HEK293T (cell line): ENCODE results near the gene MRPL23.

Experiments used
- CTCF ChIA-PET: fragments of 350-600 bp; formaldehyde crosslinking; extraction: SDS; loops from one replicate; lab custom pipeline; 2021; ENCODE audit warnings: antibody characterized with exemption, inconsistent platforms; lab: Yijun Ruan, JAX
- POLR2A ChIA-PET: fragments of 350-600 bp; formaldehyde crosslinking; extraction: SDS; loops from one replicate; lab custom pipeline; 2020; ENCODE audit warnings: antibody characterized with exemption, inconsistent platforms; lab: Yijun Ruan, JAX
- DNase-seq: peaks from one replicate; pipeline ENCODE4 v3.0.0; 2012; ENCODE audit warnings: mixed read lengths; ENCODE audit errors: extremely low spot score
- ARNT ChIP-seq: fragments of 450-650 bp; IDR thresholded peaks from 2 replicates; pipeline ENCODE4 v1.6.1; 2017; ENCODE audit warnings: mild to moderate bottlenecking
- BHLHE40 ChIP-seq: fragments of 450-650 bp; IDR thresholded peaks from 2 replicates; pipeline ENCODE4 v1.6.1; 2016; ENCODE audit warnings: mild to moderate bottlenecking, moderate library complexity, borderline replicate concordance
- CTBP1 ChIP-seq: fragments of 450-650 bp; IDR thresholded peaks from 2 replicates; pipeline ENCODE4 v1.6.1; 2016; ENCODE audit warnings: borderline replicate concordance
- ELF4 ChIP-seq: fragments of 450-650 bp; IDR thresholded peaks from 2 replicates; pipeline ENCODE4 v1.6.1; 2017; ENCODE audit warnings: antibody characterized with exemption
- FOXA1 ChIP-seq: fragments of 450-650 bp; IDR thresholded peaks from 2 replicates; pipeline ENCODE4 v1.6.1; 2016; ENCODE audit warnings: mild to moderate bottlenecking
- FOXK2 ChIP-seq: fragments of 450-650 bp; IDR thresholded peaks from 2 replicates; pipeline ENCODE4 v1.6.1; 2016; ENCODE audit warnings: mild to moderate bottlenecking
- FOXM1 ChIP-seq: fragments of 450-650 bp; IDR thresholded peaks from 2 replicates; pipeline ENCODE4 v1.6.1; 2017; ENCODE audit warnings: mild to moderate bottlenecking, borderline replicate concordance
- HDGF ChIP-seq: fragments of 450-650 bp; IDR thresholded peaks from 2 replicates; pipeline ENCODE4 v1.6.1; 2017; ENCODE audit warnings: antibody characterized with exemption, borderline replicate concordance
- L3MBTL2 ChIP-seq: fragments of 450-650 bp; conservative IDR thresholded peaks from 2 replicates; pipeline ENCODE4 v1.6.1; 2016; ENCODE audit warnings: mild to moderate bottlenecking
- LEF1 ChIP-seq: fragments of 450-650 bp; IDR thresholded peaks from 2 replicates; pipeline ENCODE4 v1.6.1; 2017; ENCODE audit warnings: mild to moderate bottlenecking, borderline replicate concordance
- NFRKB ChIP-seq: fragments of 450-650 bp; IDR thresholded peaks from 2 replicates; pipeline ENCODE4 v1.6.1; 2016; ENCODE audit warnings: mild to moderate bottlenecking, moderate library complexity
- SP1 ChIP-seq: fragments of 450-650 bp; IDR thresholded peaks from 2 replicates; pipeline ENCODE4 v1.6.1; 2017
- SUZ12 ChIP-seq: fragments of 450-650 bp; IDR thresholded peaks from 2 replicates; pipeline ENCODE4 v1.6.1; 2016; ENCODE audit warnings: mild to moderate bottlenecking
- TARDBP ChIP-seq: fragments of 450-650 bp; IDR thresholded peaks from 2 replicates; pipeline ENCODE4 v1.6.1; 2016
- ZNF384 ChIP-seq: fragments of 450-650 bp; IDR thresholded peaks from 2 replicates; pipeline ENCODE4 v1.6.1; 2016
- TF ChIP-seq, protein P1 (sequence below): fragments of 450-650 bp; IDR thresholded peaks from 2 replicates; pipeline ENCODE4 v1.6.1; 2016

The MRPL23 gene

DNA sequence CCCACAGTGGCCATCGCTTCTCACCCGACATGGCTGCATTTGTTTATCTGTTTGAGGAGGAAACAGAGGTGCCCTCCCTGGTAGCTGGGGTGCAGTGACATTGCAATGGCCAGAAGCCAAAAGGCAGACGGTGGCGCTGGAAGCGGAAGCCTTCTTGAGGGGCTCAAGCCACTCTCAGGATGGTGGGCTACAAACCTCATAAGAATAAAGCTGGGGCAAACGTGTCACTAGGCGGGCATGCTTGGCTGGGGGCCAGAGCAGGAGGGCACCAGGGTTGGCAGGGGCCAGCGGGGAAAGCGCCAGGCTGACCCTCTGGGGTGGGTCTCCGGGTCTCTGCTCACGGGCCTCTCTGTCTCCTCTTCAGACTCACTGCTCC, 15.0 kb upstream of the MRPL23 start:
- DNase-seq: no peak
- TF ChIP-seq, protein P1, sequence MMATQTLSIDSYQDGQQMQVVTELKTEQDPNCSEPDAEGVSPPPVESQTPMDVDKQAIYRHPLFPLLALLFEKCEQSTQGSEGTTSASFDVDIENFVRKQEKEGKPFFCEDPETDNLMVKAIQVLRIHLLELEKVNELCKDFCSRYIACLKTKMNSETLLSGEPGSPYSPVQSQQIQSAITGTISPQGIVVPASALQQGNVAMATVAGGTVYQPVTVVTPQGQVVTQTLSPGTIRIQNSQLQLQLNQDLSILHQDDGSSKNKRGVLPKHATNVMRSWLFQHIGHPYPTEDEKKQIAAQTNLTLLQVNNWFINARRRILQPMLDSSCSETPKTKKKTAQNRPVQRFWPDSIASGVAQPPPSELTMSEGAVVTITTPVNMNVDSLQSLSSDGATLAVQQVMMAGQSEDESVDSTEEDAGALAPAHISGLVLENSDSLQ: no peak
- TF ChIP-seq HDGF (no peak), ELF4 (no peak), L3MBTL2 (no peak), ARNT (no peak), LEF1 (no peak), FOXM1 (no peak), SUZ12 (no peak), SP1 (no peak), BHLHE40 (no peak), CTBP1 (no peak), NFRKB (no peak), FOXA1 (no peak), TARDBP (no peak), ZNF384 (no peak), FOXK2 (no peak)
- CTCF ChIA-PET: no interaction called here
- POLR2A ChIA-PET: no interaction called here

DNA sequence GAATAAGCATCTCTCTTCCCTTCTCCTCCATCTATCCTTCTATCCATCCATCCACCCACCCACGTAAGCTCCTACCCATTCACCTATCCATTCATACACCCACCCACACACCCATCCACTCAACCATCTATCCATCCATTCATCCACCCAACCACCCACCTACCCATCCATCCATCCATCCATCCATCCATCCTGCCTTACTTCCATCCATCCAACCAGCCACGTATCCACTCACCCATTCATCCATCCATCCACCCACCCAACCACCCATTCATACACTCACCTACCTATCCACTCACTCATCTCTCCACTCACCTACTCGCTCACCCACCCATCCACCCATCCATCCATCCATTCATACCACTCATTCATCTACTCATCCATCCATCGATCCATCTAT, 14.5 kb upstream of the MRPL23 start:
- TF ChIP-seq FOXM1: no peak
- no peak for TF ChIP-seq L3MBTL2
- TF ChIP-seq NFRKB: no peak
- TF ChIP-seq CTBP1: no peak
- no peak for TF ChIP-seq FOXA1
- no peak for TF ChIP-seq SP1
- no peak for TF ChIP-seq ARNT
- TF ChIP-seq ZNF384: no peak
- no peak for TF ChIP-seq ELF4
- TF ChIP-seq LEF1: no peak
- TF ChIP-seq SUZ12: no peak
- TF ChIP-seq TARDBP: no peak
- no peak for DNase-seq
- CTCF ChIA-PET: no interaction called here
- POLR2A ChIA-PET: no interaction called here

DNA sequence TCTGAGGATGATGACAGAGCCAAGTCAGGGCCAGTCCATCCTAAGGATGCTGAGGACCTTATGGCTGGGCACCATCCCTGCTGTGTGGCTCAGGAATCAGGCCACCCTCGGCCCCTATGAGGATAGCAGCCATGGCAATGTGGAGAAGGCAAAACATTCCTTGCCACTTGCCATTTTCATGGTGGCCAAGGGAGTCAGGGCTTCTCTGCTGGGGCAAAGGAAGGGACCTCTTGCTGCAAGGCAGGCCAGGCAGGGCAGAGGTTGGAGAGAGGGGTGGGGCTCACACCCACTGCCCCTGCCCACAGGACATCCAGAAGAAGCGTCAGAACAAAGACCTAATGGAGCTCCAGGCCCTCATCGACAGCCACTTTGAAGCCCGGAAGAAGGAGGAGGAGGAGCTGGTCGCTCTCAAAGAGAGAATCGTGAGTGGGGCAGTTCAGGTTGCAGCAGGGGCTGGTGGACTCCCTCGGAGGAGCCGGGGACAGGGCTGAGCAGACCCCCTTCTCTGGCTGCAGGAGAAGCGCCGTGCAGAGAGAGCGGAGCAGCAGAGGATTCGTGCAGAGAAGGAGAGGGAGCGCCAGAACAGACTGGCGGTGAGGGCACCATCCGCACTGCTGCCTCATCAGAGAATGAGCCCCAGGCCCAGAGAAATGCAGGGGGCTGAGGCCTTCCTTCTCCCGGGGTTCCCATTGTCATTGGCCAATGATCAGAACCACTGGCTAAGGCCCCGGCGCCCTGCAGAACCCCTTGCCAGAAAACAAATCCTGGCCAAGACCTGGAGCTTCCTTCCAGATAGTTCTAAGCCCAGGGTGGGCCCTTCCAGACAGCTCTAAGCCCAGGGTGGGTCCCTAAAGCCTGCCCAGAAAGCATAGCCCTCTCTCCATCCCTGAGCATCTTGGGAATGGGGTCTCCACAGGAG, 13.5 kb upstream of the MRPL23 start:
- no peak for DNase-seq
- POLR2A ChIA-PET: no interaction called here
- TF ChIP-seq HDGF: no peak
- no peak for TF ChIP-seq ARNT
- TF ChIP-seq SUZ12: no peak
- TF ChIP-seq L3MBTL2: no peak
- no peak for TF ChIP-seq LEF1
- TF ChIP-seq TARDBP: no peak
- no peak for TF ChIP-seq CTBP1
- no peak for TF ChIP-seq NFRKB
- TF ChIP-seq FOXK2: no peak
- TF ChIP-seq BHLHE40: no peak
- TF ChIP-seq SP1: no peak
- no peak for TF ChIP-seq ELF4
- CTCF ChIA-PET: no interaction called here

DNA sequence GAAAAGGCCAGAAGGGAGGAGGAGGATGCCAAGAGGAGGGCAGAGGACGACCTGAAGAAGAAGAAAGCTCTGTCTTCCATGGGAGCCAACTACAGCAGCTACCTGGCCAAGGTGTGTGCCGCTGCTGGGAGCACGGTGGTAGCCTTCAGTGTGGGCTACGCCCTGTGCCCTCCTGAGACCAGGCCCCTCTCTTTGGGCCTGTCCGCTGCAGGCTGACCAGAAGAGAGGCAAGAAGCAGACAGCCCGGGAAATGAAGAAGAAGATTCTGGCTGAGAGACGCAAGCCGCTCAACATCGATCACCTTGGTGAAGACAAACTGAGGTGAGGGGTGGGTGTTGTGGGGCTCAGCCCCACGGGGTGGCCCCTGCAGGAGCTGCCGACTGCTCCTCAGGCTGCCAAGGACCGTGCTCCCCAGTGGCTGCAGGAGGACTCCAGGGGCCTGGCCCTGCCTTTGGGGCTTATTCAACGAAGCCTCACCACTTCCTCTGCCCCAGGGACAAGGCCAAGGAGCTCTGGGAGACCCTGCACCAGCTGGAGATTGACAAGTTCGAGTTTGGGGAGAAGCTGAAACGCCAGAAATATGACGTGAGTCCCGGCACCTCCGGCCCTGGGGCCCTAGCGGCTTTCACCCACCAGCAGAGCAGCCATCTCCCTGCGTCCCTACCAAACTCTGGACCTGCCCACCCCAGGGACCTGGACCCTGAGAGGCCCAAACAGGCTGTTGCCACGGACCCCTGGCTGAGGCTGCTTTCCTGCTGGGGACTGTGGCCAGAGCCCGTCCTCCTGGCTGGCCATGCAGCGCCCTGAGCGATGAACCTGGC, 12.6 kb upstream of the MRPL23 start:
- TF ChIP-seq, protein P1: no peak
- no peak for TF ChIP-seq ARNT
- TF ChIP-seq SUZ12: no peak
- no peak for TF ChIP-seq ELF4
- ChIA-PET CTCF (interaction anchor here (1.0 kb wide), 1 partner anchor 51 kb away, joined by 3 read pairs; no protein-coding TSS in a partner anchor), POLR2A (no interaction called here)
- DNase-seq: no peak

DNA sequence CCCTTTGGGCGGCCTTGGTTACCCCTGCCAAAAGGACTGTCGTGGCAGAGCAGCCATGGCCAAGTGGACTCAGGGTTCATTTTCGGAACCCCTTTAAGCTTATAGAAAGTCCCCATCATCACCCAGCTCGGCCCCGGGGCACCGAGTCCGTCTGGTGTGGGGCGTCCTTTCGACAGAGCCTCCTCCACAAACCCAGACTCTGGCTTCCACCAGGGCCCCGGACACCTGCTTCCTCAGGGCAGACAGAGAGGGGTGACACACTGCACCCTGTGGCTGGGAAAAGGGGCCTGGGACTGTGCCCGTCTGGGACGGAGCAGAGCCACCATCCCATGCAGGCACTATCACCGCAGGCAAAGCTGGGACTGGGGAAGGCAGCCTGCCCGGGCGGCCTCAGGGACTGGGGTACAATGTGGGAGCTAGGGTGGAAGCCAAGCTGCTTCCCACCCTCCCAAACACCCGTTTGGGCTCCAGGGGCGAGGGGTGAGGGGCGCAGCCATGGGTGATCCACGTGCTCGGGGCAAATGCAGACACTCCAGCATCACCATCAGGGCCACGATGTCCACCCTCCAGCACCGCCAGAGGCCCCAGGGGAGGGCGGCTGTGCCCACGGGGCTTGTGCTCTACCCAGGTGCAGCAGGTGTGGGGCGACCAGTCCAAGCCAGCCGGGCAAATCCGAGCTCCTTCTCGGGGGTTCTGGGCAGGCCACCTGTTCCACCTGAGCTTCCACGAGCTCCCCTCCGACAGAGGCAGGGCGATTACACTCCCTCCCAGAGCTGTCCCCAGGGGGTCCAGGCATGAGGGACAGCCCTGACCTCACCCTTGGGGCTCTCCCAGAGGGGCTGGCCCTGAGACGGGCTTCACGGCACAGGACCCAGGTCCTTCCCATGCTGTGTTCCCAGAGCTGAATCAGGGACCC, 11.7 kb upstream of the MRPL23 start:
- CTCF ChIA-PET: interaction anchor here (1.0 kb wide), 1 partner anchor 52 kb away, joined by 3 read pairs; no protein-coding TSS in a partner anchor
- POLR2A ChIA-PET: no interaction called here
- DNase-seq: no peak
- no peak for TF ChIP-seq SP1
- no peak for TF ChIP-seq SUZ12
- TF ChIP-seq HDGF: no peak
- TF ChIP-seq FOXM1: no peak
- TF ChIP-seq LEF1: no peak
